HEK293 (cell line): ENCODE data around the gene BORCS6.

Experiments used
- CTCF ChIA-PET: fragments of 350-600 bp; formaldehyde crosslinking; extraction: SDS; loops from one replicate; lab custom pipeline; 2021; ENCODE audit warnings: antibody characterized with exemption; lab: Yijun Ruan, JAX
- POLR2A ChIA-PET: fragments of 300-600 bp; formaldehyde crosslinking; extraction: SDS; loops from one replicate; lab custom pipeline; 2020; ENCODE audit warnings: antibody characterized with exemption, inconsistent platforms; lab: Yijun Ruan, JAX
- H3K27ac ChIP-seq: fragments of 200-500 bp; sonication (Bioruptor generic); 2 replicates; pipeline ENCODE4 v1.5.1; 2014; ENCODE audit warnings: low read depth, low read length, control low read depth, inconsistent platforms; ENCODE audit errors: extremely low read depth
- H3K36me3 ChIP-seq, 2 experiments: fragments of 200-500 bp in 1 of 2; sonication (Bioruptor generic) in 1 of 2; 1 replicate in 1 of 2; 2 replicates in 1 of 2; pipeline ENCODE4 v1.5.1; 2014 to 2017; ENCODE audit warnings: inconsistent platforms in 2 of 2, low read length in 2 of 2; ENCODE audit not compliant: control insufficient read depth in 2 of 2, insufficient read depth in 1 of 2
- H3K4me1 ChIP-seq: fragments of 200-500 bp; sonication (Bioruptor generic); 2 replicates; pipeline ENCODE4 v1.5.1; 2014; ENCODE audit warnings: mild to moderate bottlenecking, low read length, inconsistent platforms; ENCODE audit not compliant: control insufficient read depth, insufficient read depth
- H3K4me3 ChIP-seq: 2 replicates; pipeline ENCODE4 v1.5.1; 2011; ENCODE audit warnings: low read depth, mild to moderate bottlenecking, control low read depth, low read length, moderate library complexity
- H3K9me3 ChIP-seq: fragments of 200-500 bp; sonication (Bioruptor generic); 2 replicates; pipeline ENCODE4 v1.5.1; 2014; ENCODE audit warnings: low read depth, low read length, inconsistent platforms; ENCODE audit not compliant: control insufficient read depth, insufficient read depth
- HOXD13 ChIP-seq: sonication (generic); formaldehyde crosslinking; IDR thresholded peaks from 2 replicates; pipeline ENCODE4 v1.8.0; 2022; ENCODE audit warnings: missing genetic modification reagents, borderline replicate concordance
- IKZF3 ChIP-seq: fragments of 450-650 bp; IDR thresholded peaks from 2 replicates; pipeline ENCODE4 v1.5.0; 2018; ENCODE audit warnings: missing biosample characterization, mild to moderate bottlenecking, missing genetic modification characterization, moderate library complexity
- KLF16 ChIP-seq: fragments of 450-650 bp; formaldehyde crosslinking; IDR thresholded peaks from 2 replicates; pipeline ENCODE4 v1.5.1; 2017; ENCODE audit warnings: missing biosample characterization, missing genetic modification characterization
- SCRT1 ChIP-seq: fragments of 450-650 bp; formaldehyde crosslinking; IDR thresholded peaks from 2 replicates; pipeline ENCODE4 v1.5.1; 2016; ENCODE audit warnings: missing biosample characterization, missing genetic modification characterization, borderline replicate concordance
- ZBTB17 ChIP-seq: fragments of 450-650 bp; formaldehyde crosslinking; IDR thresholded peaks from 2 replicates; pipeline ENCODE4 v1.5.1; 2016; ENCODE audit warnings: missing biosample characterization, missing genetic modification characterization
- ZBTB48 ChIP-seq: fragments of 450-650 bp; formaldehyde crosslinking; IDR thresholded peaks from 2 replicates; pipeline ENCODE4 v1.5.1; 2016; ENCODE audit warnings: missing biosample characterization, missing genetic modification characterization
- ZBTB8A ChIP-seq: fragments of 450-650 bp; formaldehyde crosslinking; IDR thresholded peaks from 2 replicates; pipeline ENCODE4 v1.5.1; 2016; ENCODE audit warnings: missing biosample characterization, missing genetic modification characterization
- ZFHX2 ChIP-seq: fragments of 450-650 bp; formaldehyde crosslinking; conservative IDR thresholded peaks from 2 replicates; pipeline ENCODE4 v1.5.1; 2016; ENCODE audit warnings: missing biosample characterization, missing genetic modification characterization
- ZNF121 ChIP-seq: fragments of 450-650 bp; formaldehyde crosslinking; IDR thresholded peaks from 2 replicates; pipeline ENCODE4 v1.5.1; 2016; ENCODE audit warnings: missing biosample characterization, missing genetic modification characterization
- ZNF221 ChIP-seq: fragments of 450-650 bp; formaldehyde crosslinking; IDR thresholded peaks from 2 replicates; pipeline ENCODE4 v1.5.1; 2017; ENCODE audit warnings: missing biosample characterization, missing genetic modification characterization, borderline replicate concordance
- ZNF391 ChIP-seq: fragments of 450-650 bp; formaldehyde crosslinking; IDR thresholded peaks from 2 replicates; pipeline ENCODE4 v1.5.1; 2016; ENCODE audit warnings: low read depth, missing biosample characterization, missing genetic modification characterization, borderline replicate concordance
- ZNF416 ChIP-seq: fragments of 450-650 bp; formaldehyde crosslinking; IDR thresholded peaks from 2 replicates; pipeline ENCODE4 v1.5.1; 2016; ENCODE audit warnings: missing biosample characterization, missing genetic modification characterization
- ZNF549 ChIP-seq: fragments of 450-650 bp; IDR thresholded peaks from 2 replicates; pipeline ENCODE4 v1.5.1; 2018; ENCODE audit warnings: missing biosample characterization, missing genetic modification characterization, mild to moderate bottlenecking, inconsistent platforms, moderate library complexity
- ZNF571 ChIP-seq: fragments of 450-650 bp; formaldehyde crosslinking; IDR thresholded peaks from 2 replicates; pipeline ENCODE4 v1.5.0; 2017; ENCODE audit warnings: missing biosample characterization, missing genetic modification characterization
- TF ChIP-seq, protein P1 (sequence below): fragments of 450-650 bp; formaldehyde crosslinking; IDR thresholded peaks from 2 replicates; pipeline ENCODE4 v1.5.1; 2016; ENCODE audit warnings: missing biosample characterization, missing genetic modification characterization
- TF ChIP-seq, protein P2 (sequence below): fragments of 450-650 bp; formaldehyde crosslinking; IDR thresholded peaks from 2 replicates; pipeline ENCODE4 v1.5.0; 2017; ENCODE audit warnings: missing biosample characterization, missing genetic modification characterization, borderline replicate concordance
- TF ChIP-seq, protein P3 (sequence below): fragments of 450-650 bp; formaldehyde crosslinking; conservative IDR thresholded peaks from 2 replicates; pipeline ENCODE4 v1.5.1; 2016; ENCODE audit warnings: low read depth, missing biosample characterization, missing genetic modification characterization
- TF ChIP-seq, protein P4 (sequence below): fragments of 450-650 bp; formaldehyde crosslinking; IDR thresholded peaks from 2 replicates; pipeline ENCODE4 v1.5.1; 2017; ENCODE audit warnings: missing biosample characterization, missing genetic modification characterization
- TF ChIP-seq, protein P5 (sequence below): fragments of 450-650 bp; formaldehyde crosslinking; IDR thresholded peaks from 2 replicates; pipeline ENCODE4 v1.5.1; 2016; ENCODE audit warnings: missing biosample characterization, missing genetic modification characterization

BORCS6 gene

DNA sequence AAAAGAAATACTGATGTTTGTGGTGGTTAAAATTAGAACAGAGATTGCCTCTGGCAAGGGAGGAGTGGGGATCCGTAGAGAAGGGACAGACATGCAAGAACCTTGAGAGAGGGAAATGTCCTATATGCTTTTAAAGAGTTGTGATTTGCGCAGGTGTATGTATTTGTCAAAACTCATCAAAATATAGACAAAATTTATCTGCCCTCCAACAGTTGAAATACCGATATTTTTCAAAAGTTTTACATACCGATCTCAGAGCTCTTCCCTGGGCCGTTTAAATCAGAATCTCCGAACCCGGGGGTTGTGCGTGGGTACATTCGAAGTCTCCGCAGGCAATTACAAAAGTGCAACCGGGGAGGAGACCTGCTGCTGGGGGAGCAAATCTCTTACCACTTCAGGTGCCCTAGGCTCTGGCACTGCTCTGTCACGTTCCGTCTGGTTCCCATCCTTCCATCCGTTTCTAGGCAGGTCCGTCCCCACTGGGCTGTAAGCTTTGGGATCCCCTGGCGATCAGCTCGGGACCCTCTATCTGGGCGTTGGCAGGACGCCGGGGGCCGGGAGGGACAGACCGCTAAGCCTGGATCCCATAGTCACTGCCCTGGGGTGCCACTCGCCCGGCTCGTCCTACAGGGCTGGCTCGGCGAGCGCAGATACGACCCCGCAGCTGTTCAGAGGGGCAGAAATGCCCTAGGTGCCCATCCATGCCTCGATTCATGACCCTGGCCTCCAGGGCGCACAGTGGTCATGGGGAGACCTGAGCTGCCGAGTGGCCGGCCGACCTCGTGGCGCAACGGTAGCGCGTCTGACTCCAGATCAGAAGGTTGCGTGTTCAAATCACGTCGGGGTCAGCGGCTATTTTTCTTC lies 4.2 kb downstream of the BORCS6 start:
- CTCF ChIA-PET: interaction anchor here (0.6 to 1.5 kb wide), 13 partner anchors 24 to 557 kb away, joined by 3 to 7 read pairs (median 3); no protein-coding TSS in a partner anchor
- POLR2A ChIA-PET: interaction anchor here (0.7 to 13.9 kb wide), 12 partner anchors 9 to 116 kb away, joined by 3 to 394 read pairs (median 10); partner anchors contain the start of genes AURKB, CTC1, PFAS and TMEM107
- H3K4me3 ChIP-seq: peak overlapping the region; percentile 86
- no peaks in the 10 kb centered on the region for H3K36me3 ChIP-seq
- H3K27ac ChIP-seq: peak overlapping the region; percentile 79
- peaks cover 13% of the 10 kb centered on the region for H3K4me1 ChIP-seq
- no peaks in the 10 kb centered on the region for H3K9me3 ChIP-seq
- TF ChIP-seq ZFHX2 (tag by site-specific recombination) (peak; percentile 26; the same call in 1 of the 2 replicates), IKZF3 (tag by site-specific recombination) (peak; percentile 51; the same call in 1 of the 2 replicates), ZNF571 (tag by site-specific recombination) (no peak), ZBTB48 (peak; percentile 78), ZNF391 (tag by site-specific recombination) (peak; percentile 92; the same call in 1 of the 2 replicates), HOXD13 (CRISPR knock-in tag) (0 out of 2 replicates have a peak, but pooled peaks have one; percentile 33), ZNF121 (tag by site-specific recombination) (0 out of 2 replicates have a peak, but pooled peaks have one; percentile 8), ZBTB8A (tag by site-specific recombination) (peak; percentile 98), ZBTB17 (tag by site-specific recombination) (peak; percentile 98), ZNF221 (no peak), KLF16 (tag by site-specific recombination) (peak; percentile 12; the same call in 1 of the 2 replicates), ZNF549 (tag by site-specific recombination) (no peak), SCRT1 (tag by site-specific recombination) (no peak), ZNF416 (tag by site-specific recombination) (no peak)
- TF ChIP-seq, protein P1, sequence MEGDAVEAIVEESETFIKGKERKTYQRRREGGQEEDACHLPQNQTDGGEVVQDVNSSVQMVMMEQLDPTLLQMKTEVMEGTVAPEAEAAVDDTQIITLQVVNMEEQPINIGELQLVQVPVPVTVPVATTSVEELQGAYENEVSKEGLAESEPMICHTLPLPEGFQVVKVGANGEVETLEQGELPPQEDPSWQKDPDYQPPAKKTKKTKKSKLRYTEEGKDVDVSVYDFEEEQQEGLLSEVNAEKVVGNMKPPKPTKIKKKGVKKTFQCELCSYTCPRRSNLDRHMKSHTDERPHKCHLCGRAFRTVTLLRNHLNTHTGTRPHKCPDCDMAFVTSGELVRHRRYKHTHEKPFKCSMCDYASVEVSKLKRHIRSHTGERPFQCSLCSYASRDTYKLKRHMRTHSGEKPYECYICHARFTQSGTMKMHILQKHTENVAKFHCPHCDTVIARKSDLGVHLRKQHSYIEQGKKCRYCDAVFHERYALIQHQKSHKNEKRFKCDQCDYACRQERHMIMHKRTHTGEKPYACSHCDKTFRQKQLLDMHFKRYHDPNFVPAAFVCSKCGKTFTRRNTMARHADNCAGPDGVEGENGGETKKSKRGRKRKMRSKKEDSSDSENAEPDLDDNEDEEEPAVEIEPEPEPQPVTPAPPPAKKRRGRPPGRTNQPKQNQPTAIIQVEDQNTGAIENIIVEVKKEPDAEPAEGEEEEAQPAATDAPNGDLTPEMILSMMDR: peak; percentile 17; the same call in 1 of the 2 replicates
- TF ChIP-seq, protein P2, sequence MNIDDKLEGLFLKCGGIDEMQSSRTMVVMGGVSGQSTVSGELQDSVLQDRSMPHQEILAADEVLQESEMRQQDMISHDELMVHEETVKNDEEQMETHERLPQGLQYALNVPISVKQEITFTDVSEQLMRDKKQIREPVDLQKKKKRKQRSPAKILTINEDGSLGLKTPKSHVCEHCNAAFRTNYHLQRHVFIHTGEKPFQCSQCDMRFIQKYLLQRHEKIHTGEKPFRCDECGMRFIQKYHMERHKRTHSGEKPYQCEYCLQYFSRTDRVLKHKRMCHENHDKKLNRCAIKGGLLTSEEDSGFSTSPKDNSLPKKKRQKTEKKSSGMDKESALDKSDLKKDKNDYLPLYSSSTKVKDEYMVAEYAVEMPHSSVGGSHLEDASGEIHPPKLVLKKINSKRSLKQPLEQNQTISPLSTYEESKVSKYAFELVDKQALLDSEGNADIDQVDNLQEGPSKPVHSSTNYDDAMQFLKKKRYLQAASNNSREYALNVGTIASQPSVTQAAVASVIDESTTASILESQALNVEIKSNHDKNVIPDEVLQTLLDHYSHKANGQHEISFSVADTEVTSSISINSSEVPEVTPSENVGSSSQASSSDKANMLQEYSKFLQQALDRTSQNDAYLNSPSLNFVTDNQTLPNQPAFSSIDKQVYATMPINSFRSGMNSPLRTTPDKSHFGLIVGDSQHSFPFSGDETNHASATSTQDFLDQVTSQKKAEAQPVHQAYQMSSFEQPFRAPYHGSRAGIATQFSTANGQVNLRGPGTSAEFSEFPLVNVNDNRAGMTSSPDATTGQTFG: 0 out of 2 replicates have a peak, but pooled peaks have one; percentile 15
- TF ChIP-seq, protein P3, sequence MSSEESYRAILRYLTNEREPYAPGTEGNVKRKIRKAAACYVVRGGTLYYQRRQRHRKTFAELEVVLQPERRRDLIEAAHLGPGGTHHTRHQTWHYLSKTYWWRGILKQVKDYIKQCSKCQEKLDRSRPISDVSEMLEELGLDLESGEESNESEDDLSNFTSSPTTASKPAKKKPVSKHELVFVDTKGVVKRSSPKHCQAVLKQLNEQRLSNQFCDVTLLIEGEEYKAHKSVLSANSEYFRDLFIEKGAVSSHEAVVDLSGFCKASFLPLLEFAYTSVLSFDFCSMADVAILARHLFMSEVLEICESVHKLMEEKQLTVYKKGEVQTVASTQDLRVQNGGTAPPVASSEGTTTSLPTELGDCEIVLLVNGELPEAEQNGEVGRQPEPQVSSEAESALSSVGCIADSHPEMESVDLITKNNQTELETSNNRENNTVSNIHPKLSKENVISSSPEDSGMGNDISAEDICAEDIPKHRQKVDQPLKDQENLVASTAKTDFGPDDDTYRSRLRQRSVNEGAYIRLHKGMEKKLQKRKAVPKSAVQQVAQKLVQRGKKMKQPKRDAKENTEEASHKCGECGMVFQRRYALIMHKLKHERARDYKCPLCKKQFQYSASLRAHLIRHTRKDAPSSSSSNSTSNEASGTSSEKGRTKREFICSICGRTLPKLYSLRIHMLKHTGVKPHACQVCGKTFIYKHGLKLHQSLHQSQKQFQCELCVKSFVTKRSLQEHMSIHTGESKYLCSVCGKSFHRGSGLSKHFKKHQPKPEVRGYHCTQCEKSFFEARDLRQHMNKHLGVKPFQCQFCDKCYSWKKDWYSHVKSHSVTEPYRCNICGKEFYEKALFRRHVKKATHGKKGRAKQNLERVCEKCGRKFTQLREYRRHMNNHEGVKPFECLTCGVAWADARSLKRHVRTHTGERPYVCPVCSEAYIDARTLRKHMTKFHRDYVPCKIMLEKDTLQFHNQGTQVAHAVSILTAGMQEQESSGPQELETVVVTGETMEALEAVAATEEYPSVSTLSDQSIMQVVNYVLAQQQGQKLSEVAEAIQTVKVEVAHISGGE (tag by site-specific recombination): peak; percentile 15; the same call in 1 of the 2 replicates
- TF ChIP-seq, protein P4, sequence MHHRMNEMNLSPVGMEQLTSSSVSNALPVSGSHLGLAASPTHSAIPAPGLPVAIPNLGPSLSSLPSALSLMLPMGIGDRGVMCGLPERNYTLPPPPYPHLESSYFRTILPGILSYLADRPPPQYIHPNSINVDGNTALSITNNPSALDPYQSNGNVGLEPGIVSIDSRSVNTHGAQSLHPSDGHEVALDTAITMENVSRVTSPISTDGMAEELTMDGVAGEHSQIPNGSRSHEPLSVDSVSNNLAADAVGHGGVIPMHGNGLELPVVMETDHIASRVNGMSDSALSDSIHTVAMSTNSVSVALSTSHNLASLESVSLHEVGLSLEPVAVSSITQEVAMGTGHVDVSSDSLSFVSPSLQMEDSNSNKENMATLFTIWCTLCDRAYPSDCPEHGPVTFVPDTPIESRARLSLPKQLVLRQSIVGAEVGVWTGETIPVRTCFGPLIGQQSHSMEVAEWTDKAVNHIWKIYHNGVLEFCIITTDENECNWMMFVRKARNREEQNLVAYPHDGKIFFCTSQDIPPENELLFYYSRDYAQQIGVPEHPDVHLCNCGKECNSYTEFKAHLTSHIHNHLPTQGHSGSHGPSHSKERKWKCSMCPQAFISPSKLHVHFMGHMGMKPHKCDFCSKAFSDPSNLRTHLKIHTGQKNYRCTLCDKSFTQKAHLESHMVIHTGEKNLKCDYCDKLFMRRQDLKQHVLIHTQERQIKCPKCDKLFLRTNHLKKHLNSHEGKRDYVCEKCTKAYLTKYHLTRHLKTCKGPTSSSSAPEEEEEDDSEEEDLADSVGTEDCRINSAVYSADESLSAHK (tag by site-specific recombination): peak; percentile 57; the same call in 1 of the 2 replicates
- TF ChIP-seq, protein P5, sequence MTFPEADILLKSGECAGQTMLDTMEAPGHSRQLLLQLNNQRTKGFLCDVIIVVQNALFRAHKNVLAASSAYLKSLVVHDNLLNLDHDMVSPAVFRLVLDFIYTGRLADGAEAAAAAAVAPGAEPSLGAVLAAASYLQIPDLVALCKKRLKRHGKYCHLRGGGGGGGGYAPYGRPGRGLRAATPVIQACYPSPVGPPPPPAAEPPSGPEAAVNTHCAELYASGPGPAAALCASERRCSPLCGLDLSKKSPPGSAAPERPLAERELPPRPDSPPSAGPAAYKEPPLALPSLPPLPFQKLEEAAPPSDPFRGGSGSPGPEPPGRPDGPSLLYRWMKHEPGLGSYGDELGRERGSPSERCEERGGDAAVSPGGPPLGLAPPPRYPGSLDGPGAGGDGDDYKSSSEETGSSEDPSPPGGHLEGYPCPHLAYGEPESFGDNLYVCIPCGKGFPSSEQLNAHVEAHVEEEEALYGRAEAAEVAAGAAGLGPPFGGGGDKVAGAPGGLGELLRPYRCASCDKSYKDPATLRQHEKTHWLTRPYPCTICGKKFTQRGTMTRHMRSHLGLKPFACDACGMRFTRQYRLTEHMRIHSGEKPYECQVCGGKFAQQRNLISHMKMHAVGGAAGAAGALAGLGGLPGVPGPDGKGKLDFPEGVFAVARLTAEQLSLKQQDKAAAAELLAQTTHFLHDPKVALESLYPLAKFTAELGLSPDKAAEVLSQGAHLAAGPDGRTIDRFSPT (tag by site-specific recombination): peak; percentile 99
